Measurements from ENCODE around the gene SAFB2.
A peak's percentile ranks its signal among the peaks of the same experiment; 100 is the strongest.

SAFB2 gene

GRCh38 chr19:5622465-5623396, at the start of gene SAFB2, which contains the start of gene SAFB:
Gene SAFB2 (minus strand): TSS chr19:5622776. CDS start chr19:5622715, 61 bp downstream.
Gene SAFB (plus strand): TSS chr19:5623083. CDS start chr19:5623206, 123 bp downstream.
- Histone ChIP-seq H3K4me1 (peaks cover 22% of the 10 kb centered on the region), H3K9me3 (no peaks in the 10 kb centered on the region), H3K4me3 (peak within 1 kb of the TSS; percentile 100), H3K36me3 (replicated peaks) (peaks cover 76% of the 10 kb centered on the region), H3K27me3 (ENCODE audit: low read depth) (no peaks in the 10 kb centered on the region)
- in situ Hi-C loops (cut with MboI; ENCODE audit: low sequenced_read_pairs), result no loop called here
- peak; percentile 98 for DNase-seq (ENCODE audit: low spot score in 2 of 2)

GRCh38 chr19:5671600-5671999, 49.0 kb upstream of the SAFB2 start:
- Histone ChIP-seq H3K4me1 (no peaks in the 10 kb centered on the region), H3K4me3 (no peak overlapping the region), H3K27me3 (ENCODE audit: low read depth) (no peaks in the 10 kb centered on the region), H3K9me3 (no peaks in the 10 kb centered on the region), H3K36me3 (replicated peaks) (peaks cover 39% of the 10 kb centered on the region)
- no peak for DNase-seq (ENCODE audit: low spot score in 2 of 2)
- in situ Hi-C loops (cut with MboI; ENCODE audit: low sequenced_read_pairs), result no loop called here

- Histone ChIP-seq H3K9me3 (no peaks in the 10 kb centered on the region), H3K36me3 (replicated peaks) (peaks cover 62% of the 10 kb centered on the region), H3K4me3 (no peak overlapping the region), H3K4me1 (no peaks in the 10 kb centered on the region), H3K27me3 (ENCODE audit: low read depth) (no peaks in the 10 kb centered on the region)
- in situ Hi-C loops (cut with MboI; ENCODE audit: low sequenced_read_pairs), result no loop called here
- DNase-seq (ENCODE audit: low spot score in 2 of 2), result no peak
Measured at GRCh38 chr19:5669212-5669611, 46.6 kb upstream of the SAFB2 start.

GRCh38 chr19:5667751-5668271, 45.2 kb upstream of the SAFB2 start:
- in situ Hi-C loops (cut with MboI; ENCODE audit: low sequenced_read_pairs), result no loop called here
- peaks cover 76% of the 10 kb centered on the region for H3K36me3 ChIP-seq (replicated peaks)
- no peak overlapping the region for H3K4me3 ChIP-seq
- no peaks in the 10 kb centered on the region for H3K9me3 ChIP-seq
- DNase-seq (ENCODE audit: low spot score in 2 of 2), result no peak
- H3K27me3 ChIP-seq (ENCODE audit: low read depth), result no peaks in the 10 kb centered on the region
- H3K4me1 ChIP-seq, result no peaks in the 10 kb centered on the region

GRCh38 chr19:5666921-5667610, 44.5 kb upstream of the SAFB2 start:
- no peak for DNase-seq (ENCODE audit: low spot score in 2 of 2)
- Histone ChIP-seq H3K36me3 (replicated peaks) (peaks cover 81% of the 10 kb centered on the region), H3K4me1 (no peaks in the 10 kb centered on the region), H3K27me3 (ENCODE audit: low read depth) (no peaks in the 10 kb centered on the region), H3K4me3 (no peak overlapping the region), H3K9me3 (no peaks in the 10 kb centered on the region)
- in situ Hi-C loops (cut with MboI; ENCODE audit: low sequenced_read_pairs), result no loop called here

- Histone ChIP-seq H3K27me3 (ENCODE audit: low read depth) (no peaks in the 10 kb centered on the region), H3K4me1 (no peaks in the 10 kb centered on the region), H3K4me3 (no peak overlapping the region), H3K36me3 (replicated peaks) (peaks cover 84% of the 10 kb centered on the region), H3K9me3 (no peaks in the 10 kb centered on the region)
- DNase-seq (ENCODE audit: low spot score in 2 of 2), result no peak
- in situ Hi-C loops (cut with MboI; ENCODE audit: low sequenced_read_pairs), result no loop called here
Measured at GRCh38 chr19:5665781-5666513, 43.4 kb upstream of the SAFB2 start.

- H3K9me3 ChIP-seq, result no peaks in the 10 kb centered on the region
- in situ Hi-C loops (cut with MboI; ENCODE audit: low sequenced_read_pairs), result no loop called here
Measured at GRCh38 chr19:5664515-5664914, 41.9 kb upstream of the SAFB2 start.

GRCh38 chr19:5663904-5664303, 41.3 kb upstream of the SAFB2 start:
- in situ Hi-C loops (cut with MboI; ENCODE audit: low sequenced_read_pairs), result no loop called here
- Histone ChIP-seq H3K27me3 (ENCODE audit: low read depth) (no peaks in the 10 kb centered on the region), H3K36me3 (replicated peaks) (peaks cover 88% of the 10 kb centered on the region), H3K4me1 (no peaks in the 10 kb centered on the region), H3K4me3 (no peak overlapping the region), H3K9me3 (no peaks in the 10 kb centered on the region)
- DNase-seq (ENCODE audit: low spot score in 2 of 2), result no peak

More at GRCh38 chr19:5664515-5664914, 41.9 kb upstream of the SAFB2 start:
- Histone ChIP-seq H3K4me1 (no peaks in the 10 kb centered on the region), H3K36me3 (replicated peaks) (peaks cover 88% of the 10 kb centered on the region), H3K27me3 (ENCODE audit: low read depth) (no peaks in the 10 kb centered on the region), H3K4me3 (no peak overlapping the region)
- no peak for DNase-seq (ENCODE audit: low spot score in 2 of 2)

- Histone ChIP-seq H3K27me3 (ENCODE audit: low read depth) (no peaks in the 10 kb centered on the region), H3K4me3 (no peak overlapping the region), H3K9me3 (no peaks in the 10 kb centered on the region), H3K4me1 (no peaks in the 10 kb centered on the region), H3K36me3 (replicated peaks) (peaks cover 89% of the 10 kb centered on the region)
- in situ Hi-C loops (cut with MboI; ENCODE audit: low sequenced_read_pairs), result no loop called here
- DNase-seq (ENCODE audit: low spot score in 2 of 2), result no peak
Measured at GRCh38 chr19:5661483-5661882, 38.9 kb upstream of the SAFB2 start.

GRCh38 chr19:5655412-5655811, 32.8 kb upstream of the SAFB2 start:
- in situ Hi-C loops (cut with MboI; ENCODE audit: low sequenced_read_pairs), result no loop called here
- Histone ChIP-seq H3K4me1 (no peaks in the 10 kb centered on the region), H3K36me3 (replicated peaks) (peaks cover 93% of the 10 kb centered on the region)

GRCh38 chr19:5654931-5655330, 32.4 kb upstream of the SAFB2 start:
- H3K27me3 ChIP-seq (ENCODE audit: low read depth), result no peaks in the 10 kb centered on the region
- no peaks in the 10 kb centered on the region for H3K4me1 ChIP-seq
- H3K4me3 ChIP-seq, result no peak overlapping the region
- no peak for DNase-seq (ENCODE audit: low spot score in 2 of 2)
- H3K9me3 ChIP-seq, result no peaks in the 10 kb centered on the region
- H3K36me3 ChIP-seq (replicated peaks), result peaks cover 96% of the 10 kb centered on the region
- in situ Hi-C loops (cut with MboI; ENCODE audit: low sequenced_read_pairs), result no loop called here

More at GRCh38 chr19:5655412-5655811, 32.8 kb upstream of the SAFB2 start:
- Histone ChIP-seq H3K4me3 (no peak overlapping the region), H3K27me3 (ENCODE audit: low read depth) (no peaks in the 10 kb centered on the region), H3K9me3 (no peaks in the 10 kb centered on the region)
- DNase-seq (ENCODE audit: low spot score in 2 of 2), result no peak

- H3K27me3 ChIP-seq (ENCODE audit: low read depth), result no peaks in the 10 kb centered on the region
- no peaks in the 10 kb centered on the region for H3K9me3 ChIP-seq
- DNase-seq (ENCODE audit: low spot score in 2 of 2), result no peak
- in situ Hi-C loops (cut with MboI; ENCODE audit: low sequenced_read_pairs), result no loop called here
- no peaks in the 10 kb centered on the region for H3K4me1 ChIP-seq
- H3K4me3 ChIP-seq, result no peak overlapping the region
- H3K36me3 ChIP-seq (replicated peaks), result peaks cover 91% of the 10 kb centered on the region
Measured at GRCh38 chr19:5652261-5652660, 29.7 kb upstream of the SAFB2 start.

- in situ Hi-C loops (cut with MboI; ENCODE audit: low sequenced_read_pairs), result no loop called here
- H3K4me1 ChIP-seq, result no peaks in the 10 kb centered on the region
- H3K9me3 ChIP-seq, result no peaks in the 10 kb centered on the region
- no peaks in the 10 kb centered on the region for H3K27me3 ChIP-seq (ENCODE audit: low read depth)
- H3K4me3 ChIP-seq, result no peak overlapping the region
- peaks cover 91% of the 10 kb centered on the region for H3K36me3 ChIP-seq (replicated peaks)
- DNase-seq (ENCODE audit: low spot score in 2 of 2), result no peak
Measured at GRCh38 chr19:5651361-5651760, 28.8 kb upstream of the SAFB2 start.
